Hepatic stellate cell (primary cell): ENCODE results near the gene MTCL1.
A peak's percentile ranks its signal among the peaks of the same experiment; 100 is the strongest.

Source experiments
- DNase-seq: peaks from one replicate; pipeline ENCODE4 v3.0.0; 2011; ENCODE audit warnings: low spot score

The MTCL1 gene

GRCh38 chr18:8705238-8705960, at the start of gene MTCL1:
Gene MTCL1 (plus strand): TSS chr18:8705556. CDS start chr18:8705661, 105 bp downstream.
- peak; percentile 90 for DNase-seq

GRCh38 chr18:8656232-8656631, 49.1 kb upstream of the MTCL1 start:
- no peak for DNase-seq

GRCh38 chr18:8657050-8657820, 48.1 kb upstream of the MTCL1 start:
- DNase-seq, result no peak

- DNase-seq, result peak; percentile 40
Measured at GRCh38 chr18:8657873-8658470, 47.4 kb upstream of the MTCL1 start.

GRCh38 chr18:8658858-8659485, 46.4 kb upstream of the MTCL1 start:
- DNase-seq, result no peak

- DNase-seq, result no peak
Measured at GRCh38 chr18:8659609-8660242, 45.6 kb upstream of the MTCL1 start.

- DNase-seq, result peak; percentile 57
Measured at GRCh38 chr18:8660316-8660715, 45.0 kb upstream of the MTCL1 start.

GRCh38 chr18:8661754-8662559, 43.4 kb upstream of the MTCL1 start:
- DNase-seq, result peak; percentile 21

- no peak for DNase-seq
Measured at GRCh38 chr18:8662560-8663255, 42.6 kb upstream of the MTCL1 start.

- no peak for DNase-seq
Measured at GRCh38 chr18:8667846-8668245, 37.5 kb upstream of the MTCL1 start.

GRCh38 chr18:8668381-8668780, 37.0 kb upstream of the MTCL1 start:
- DNase-seq, result no peak

GRCh38 chr18:8669571-8669970, 35.8 kb upstream of the MTCL1 start:
- DNase-seq, result no peak

- DNase-seq, result no peak
Measured at GRCh38 chr18:8673256-8674209, 31.8 kb upstream of the MTCL1 start.

GRCh38 chr18:8675057-8675456, 30.3 kb upstream of the MTCL1 start:
- no peak for DNase-seq

GRCh38 chr18:8681196-8681595, 24.2 kb upstream of the MTCL1 start:
- no peak for DNase-seq

- DNase-seq, result no peak
Measured at GRCh38 chr18:8684577-8684976, 20.8 kb upstream of the MTCL1 start.

GRCh38 chr18:8685141-8685913, 20.0 kb upstream of the MTCL1 start:
- peak; percentile 25 for DNase-seq

- DNase-seq, result no peak
Measured at GRCh38 chr18:8685914-8686216, 19.5 kb upstream of the MTCL1 start.

- DNase-seq, result no peak
Measured at GRCh38 chr18:8686611-8687010, 18.7 kb upstream of the MTCL1 start.
